GM10248 (cell line): ENCODE data around the gene RUNX3.

Experiments used
- CTCF ChIA-PET: fragments of 300-600 bp; sonication (Branson Sonifier 250); formaldehyde crosslinking; extraction: SDS; loops from one replicate; lab custom pipeline; 2021; ENCODE audit warnings: antibody characterized with exemption; lab: Yijun Ruan, JAX
- POLR2A ChIA-PET: fragments of 350-650 bp; sonication (Branson Sonifier 250); formaldehyde crosslinking; extraction: SDS; loops from one replicate; lab custom pipeline; 2020; ENCODE audit warnings: antibody characterized with exemption; lab: Yijun Ruan, JAX
- DNase-seq: peaks from one replicate; pipeline ENCODE4 v3.0.0; 2012; ENCODE audit errors: extremely low spot score
- CTCF ChIP-seq: IDR thresholded peaks from 2 replicates; pipeline ENCODE4 v1.5.1; 2012; ENCODE audit warnings: mild to moderate bottlenecking, low read depth; ENCODE audit errors: extremely low read depth, missing control alignments, control extremely low read depth

RUNX3 gene

GRCh38 chr1:24905979-24906720 is 23.9 kb downstream of the RUNX3 start:
- no peak for DNase-seq
- ChIA-PET POLR2A (no interaction called here), CTCF (interaction anchor here (1.4 to 2.1 kb wide), 2 partner anchors 9 to 25 kb away, joined by 3 to 7 read pairs; no protein-coding TSS in a partner anchor)
- no peak for TF ChIP-seq CTCF

GRCh38 chr1:24905355-24905978 is 24.6 kb downstream of the RUNX3 start:
- DNase-seq, result no peak
- TF ChIP-seq CTCF, result no peak
- CTCF ChIA-PET, result interaction anchor here (1.4 to 2.1 kb wide), 2 partner anchors 8 to 24 kb away, joined by 3 to 7 read pairs; no protein-coding TSS in a partner anchor
- POLR2A ChIA-PET, result no interaction called here

- no peak for DNase-seq
- POLR2A ChIA-PET, result no interaction called here
- CTCF ChIA-PET, result interaction anchor here (0.8 to 1.4 kb wide), 3 partner anchors 24 to 232 kb away, joined by 3 to 4 read pairs (median 3); no protein-coding TSS in a partner anchor
- TF ChIP-seq CTCF, result no peak
Observed at GRCh38 chr1:24904731-24905354, 25.2 kb downstream of the RUNX3 start.

GRCh38 chr1:24903955-24904730 is 25.9 kb downstream of the RUNX3 start:
- ChIA-PET POLR2A (no interaction called here), CTCF (interaction anchor here (0.8 to 1.2 kb wide), 2 partner anchors 216 to 233 kb away, joined by 3 to 4 read pairs; no protein-coding TSS in a partner anchor)
- no peak for DNase-seq
- no peak for TF ChIP-seq CTCF

- ChIA-PET POLR2A (no interaction called here), CTCF (no interaction called here)
- DNase-seq, result no peak
- no peak for TF ChIP-seq CTCF
Observed at GRCh38 chr1:24903560-24903954, 26.5 kb downstream of the RUNX3 start.

- no peak for DNase-seq
- ChIA-PET CTCF (no interaction called here), POLR2A (no interaction called here)
- TF ChIP-seq CTCF, result no peak
Observed at GRCh38 chr1:24903011-24903461, 27.0 kb downstream of the RUNX3 start.
